C4-2B (cell line): ENCODE measurements around the gene MCEMP1.
"Not testable (repeated sequence)": the region's sequence is repeated elsewhere in the genome, so short reads cannot be mapped to it uniquely, and the experiment has no call there.

Source experiments
- H3K27ac ChIP-seq: fragments of 450-650 bp; 2 replicates; pipeline ENCODE4 v1.5.1; 2017
- CTCF ChIP-seq: fragments of 450-650 bp; conservative IDR thresholded peaks from 2 replicates; pipeline ENCODE4 v1.5.1; 2017; ENCODE audit warnings: mild to moderate bottlenecking
- ZFX ChIP-seq: fragments of 450-650 bp; IDR thresholded peaks from 2 replicates; pipeline ENCODE4 v1.6.1; 2017

Gene MCEMP1

GRCh38 chr19:7641290-7642276 is 35.3 kb upstream of the MCEMP1 start:
- no peak for TF ChIP-seq CTCF
- no peak overlapping the region for H3K27ac ChIP-seq

- H3K27ac ChIP-seq = no peak overlapping the region
- TF ChIP-seq CTCF (no peak), ZFX (no peak)
Measured at GRCh38 chr19:7642295-7643030, 34.4 kb upstream of the MCEMP1 start.

- TF ChIP-seq ZFX (no peak), CTCF (no peak)
Measured at GRCh38 chr19:7643031-7643415, 33.9 kb upstream of the MCEMP1 start.

GRCh38 chr19:7643629-7644549 is 33.0 kb upstream of the MCEMP1 start:
- H3K27ac ChIP-seq = not testable (repeated sequence)

More at GRCh38 chr19:7643031-7643415, 33.9 kb upstream of the MCEMP1 start:
- H3K27ac ChIP-seq = no peak overlapping the region

- TF ChIP-seq ZFX (no peak), CTCF (no peak)
- H3K27ac ChIP-seq = no peak overlapping the region
Measured at GRCh38 chr19:7644550-7644877, 32.4 kb upstream of the MCEMP1 start.

GRCh38 chr19:7645163-7645562 is 31.7 kb upstream of the MCEMP1 start:
- TF ChIP-seq ZFX = no peak
- TF ChIP-seq CTCF = no peak

GRCh38 chr19:7645656-7646425 is 31.0 kb upstream of the MCEMP1 start:
- H3K27ac ChIP-seq = no peak overlapping the region
- TF ChIP-seq ZFX (no peak), CTCF (no peak)

More at GRCh38 chr19:7645163-7645562, 31.7 kb upstream of the MCEMP1 start:
- no peak overlapping the region for H3K27ac ChIP-seq
